CD8-positive, alpha-beta memory T cell (primary cell): ENCODE results near the gene DEPDC1. TPM values are rescaled to one million over a fixed set of nuclear protein-coding genes. Genes with fewer than 3 reads are reported as not detected.

Experiments used
- CTCF ChIA-PET: fragments of 350-600 bp; sonication (Branson Sonifier 250); formaldehyde crosslinking; loops from one replicate; lab custom pipeline; 2021; ENCODE audit warnings: antibody characterized with exemption; lab: Charles Lee
- POLR2A ChIA-PET: fragments of 350-600 bp; sonication (Branson Sonifier 250); formaldehyde crosslinking; loops from one replicate; lab custom pipeline; 2021; ENCODE audit warnings: antibody characterized with exemption; lab: Charles Lee
- DNase-seq, 5 donors: peaks; one replicate each; pipeline versions ENCODE4 v3.0.0 to v3.0.0-alpha.2; 2020 to 2022; ENCODE audit warnings: mixed read lengths in 1 of 5
- H3K27ac ChIP-seq: one replicate; pipeline ENCODE4 v1.7.0; 2013; ENCODE audit warnings: low read depth, mild to moderate bottlenecking, low read length, moderate library complexity
- H3K27me3 ChIP-seq: 2 replicates; pipeline ENCODE4 v1.7.0; 2013; ENCODE audit warnings: low read length, mild to moderate bottlenecking; ENCODE audit not compliant: insufficient read depth, poor library complexity, severe bottlenecking
- H3K36me3 ChIP-seq: 2 replicates; pipeline ENCODE4 v1.7.0; 2013; ENCODE audit warnings: mild to moderate bottlenecking, low read length, moderate library complexity; ENCODE audit not compliant: insufficient read depth
- H3K4me1 ChIP-seq: 2 replicates; pipeline ENCODE4 v1.7.0; 2013; ENCODE audit warnings: mild to moderate bottlenecking, low read length, moderate library complexity; ENCODE audit not compliant: insufficient read depth
- H3K4me3 ChIP-seq: 2 replicates; pipeline ENCODE4 v1.7.0; 2013; ENCODE audit warnings: mild to moderate bottlenecking, low read length
- H3K9me3 ChIP-seq: 2 replicates; pipeline ENCODE4 v1.7.0; 2013; ENCODE audit warnings: mild to moderate bottlenecking, low read length
- H3K27ac Mint-ChIP-seq, 8 donors: one replicate each; pipeline ENCODE4 v1.8.0; 2020 to 2021; ENCODE audit warnings: mixed read lengths in 8 of 8, mild to moderate bottlenecking in 6 of 8, inconsistent platforms in 3 of 8, moderate library complexity in 3 of 8
- H3K27me3 Mint-ChIP-seq, 2 donors: one replicate each; pipeline ENCODE4 v1.8.0; 2020 to 2021; ENCODE audit warnings: mixed read lengths in 2 of 2, mild to moderate bottlenecking in 1 of 2, moderate library complexity in 1 of 2
- H3K36me3 Mint-ChIP-seq, 3 donors: one replicate each; pipeline ENCODE4 v1.8.0; 2020 to 2021; ENCODE audit warnings: mixed read lengths in 3 of 3, inconsistent platforms in 1 of 3, mild to moderate bottlenecking in 1 of 3
- H3K4me1 Mint-ChIP-seq, 3 donors: one replicate each; pipeline ENCODE4 v1.8.0; 2020 to 2021; ENCODE audit warnings: mixed read lengths in 3 of 3, inconsistent platforms in 1 of 3, mild to moderate bottlenecking in 1 of 3
- H3K4me3 Mint-ChIP-seq, 7 donors: one replicate each; pipeline ENCODE4 v1.8.0; 2020 to 2021; ENCODE audit warnings: mixed read lengths in 7 of 7, mild to moderate bottlenecking in 6 of 7, moderate library complexity in 4 of 7, inconsistent platforms in 2 of 7
- H3K9me3 Mint-ChIP-seq, 5 donors: one replicate each; pipeline ENCODE4 v1.8.0; 2020 to 2022; ENCODE audit warnings: mixed read lengths in 5 of 5, mild to moderate bottlenecking in 3 of 5, moderate library complexity in 2 of 5, inconsistent platforms in 1 of 5
- polyA plus RNA-seq: library from polyadenylated mRNA; unstranded; fragments of 300-500 nt; fragmentation: Illumina TruSeq; gene quantifications from one replicate; pipeline ENCODE4 v1.2.3, GENCODE V29; 2021
- total RNA-seq, 2 experiments: library from RNA; stranded (reverse); gene quantifications; one replicate each; pipeline ENCODE4 v1.2.3, GENCODE V29; 2021

Gene DEPDC1
- total and polyA plus RNA-seq, 3 experiments from 2014 or later = 0.31 to 11.7 (median 11.4) TPM

GRCh38 chr1:68449901-68450300 is 47.0 kb downstream of the DEPDC1 start, which contains the start of gene RPE65:
RPE65 (minus strand) TSS chr1:68449954; CDS start chr1:68449905, 49 bp downstream.
- CTCF ChIA-PET = no interaction called here
- no peak within 1 kb of the TSS for H3K4me3 ChIP-seq
- Mint-ChIP-seq H3K27me3 (peaks cover 0 to 4% of the 10 kb centered on the region in 2 donors), H3K27ac (peak within 1 kb of the TSS in 1 of 8 donors; percentile 13), H3K9me3 (peaks cover 0 to 4% (median 0%) of the 10 kb centered on the region in 5 donors), H3K4me3 (no peak within 1 kb of the TSS), H3K4me1 (no peaks in the 10 kb centered on the region), H3K36me3 (no peaks in the 10 kb centered on the region)
- DNase-seq = no peak
- no peaks in the 10 kb centered on the region for H3K4me1 ChIP-seq
- no peaks in the 10 kb centered on the region for H3K9me3 ChIP-seq
- H3K27ac ChIP-seq = no peak within 1 kb of the TSS
- no peaks in the 10 kb centered on the region for H3K27me3 ChIP-seq
- H3K36me3 ChIP-seq = no peaks in the 10 kb centered on the region
- POLR2A ChIA-PET = no interaction called here

- H3K4me1 Mint-ChIP-seq = no peaks in the 10 kb centered on the region
- Histone ChIP-seq H3K4me1 (no peaks in the 10 kb centered on the region), H3K9me3 (no peaks in the 10 kb centered on the region), H3K36me3 (no peaks in the 10 kb centered on the region), H3K27me3 (no peaks in the 10 kb centered on the region), H3K4me3 (no peak overlapping the region), H3K27ac (no peak overlapping the region)
- H3K36me3 Mint-ChIP-seq = no peaks in the 10 kb centered on the region
- DNase-seq = no peak
- POLR2A ChIA-PET = no interaction called here
- peaks cover 0 to 5% of the 10 kb centered on the region in 2 donors for H3K27me3 Mint-ChIP-seq
- peaks cover 0 to 5% (median 0%) of the 10 kb centered on the region in 5 donors for H3K9me3 Mint-ChIP-seq
- CTCF ChIA-PET = no interaction called here
- no peak overlapping the region for H3K4me3 Mint-ChIP-seq
- no peak overlapping the region for H3K27ac Mint-ChIP-seq
Observed at GRCh38 chr1:68448365-68448764, 48.5 kb downstream of the DEPDC1 start.

DNA sequence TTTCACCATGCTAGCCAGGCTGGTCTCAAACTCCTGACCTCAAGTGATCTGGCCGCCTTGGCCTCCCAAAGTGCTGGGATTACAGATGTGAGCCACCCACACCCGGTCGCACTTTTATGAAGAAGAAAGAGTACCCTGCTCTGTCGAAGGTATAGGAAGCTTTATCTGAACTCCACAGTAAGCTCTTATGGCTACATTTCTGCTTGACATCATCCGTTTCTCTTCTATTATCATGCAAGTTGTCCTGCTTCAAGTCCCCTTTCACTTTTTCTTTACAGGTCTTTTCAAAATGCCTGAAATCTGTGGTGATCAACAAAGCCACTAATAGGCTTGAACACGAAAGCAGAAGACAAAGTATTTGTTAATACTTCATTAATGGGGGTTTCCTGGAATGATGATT is 51.2 kb downstream of the DEPDC1 start:
- Mint-ChIP-seq H3K27me3 (peaks cover 0 to 7% of the 10 kb centered on the region in 2 donors), H3K27ac (no peak overlapping the region), H3K4me3 (no peak overlapping the region), H3K9me3 (peaks cover 0 to 7% (median 0%) of the 10 kb centered on the region in 5 donors), H3K36me3 (no peaks in the 10 kb centered on the region), H3K4me1 (no peaks in the 10 kb centered on the region)
- Histone ChIP-seq H3K36me3 (no peaks in the 10 kb centered on the region), H3K4me3 (no peak overlapping the region), H3K27me3 (no peaks in the 10 kb centered on the region), H3K27ac (no peak overlapping the region), H3K9me3 (no peaks in the 10 kb centered on the region), H3K4me1 (no peaks in the 10 kb centered on the region)
- POLR2A ChIA-PET = no interaction called here
- CTCF ChIA-PET = no interaction called here
- no peak for DNase-seq

- Histone ChIP-seq H3K27me3 (no peaks in the 10 kb centered on the region), H3K4me3 (no peak overlapping the region), H3K27ac (no peak overlapping the region), H3K9me3 (no peaks in the 10 kb centered on the region), H3K4me1 (no peaks in the 10 kb centered on the region), H3K36me3 (no peaks in the 10 kb centered on the region)
- Mint-ChIP-seq H3K4me1 (no peaks in the 10 kb centered on the region), H3K4me3 (no peak overlapping the region), H3K36me3 (no peaks in the 10 kb centered on the region), H3K9me3 (peaks cover 0 to 3% (median 0%) of the 10 kb centered on the region in 5 donors), H3K27me3 (peaks cover 0 to 4% of the 10 kb centered on the region in 2 donors), H3K27ac (no peak overlapping the region)
- POLR2A ChIA-PET = no interaction called here
- CTCF ChIA-PET = no interaction called here
- no peak for DNase-seq
Observed at GRCh38 chr1:68442822-68443556, 53.9 kb downstream of the DEPDC1 start.

GRCh38 chr1:68442006-68442405 is 54.9 kb downstream of the DEPDC1 start:
- H3K4me3 Mint-ChIP-seq = no peak overlapping the region
- Histone ChIP-seq H3K27ac (no peak overlapping the region), H3K9me3 (no peaks in the 10 kb centered on the region), H3K27me3 (no peaks in the 10 kb centered on the region), H3K4me1 (no peaks in the 10 kb centered on the region), H3K36me3 (no peaks in the 10 kb centered on the region), H3K4me3 (no peak overlapping the region)
- H3K36me3 Mint-ChIP-seq = no peaks in the 10 kb centered on the region
- peaks cover 0 to 3% (median 0%) of the 10 kb centered on the region in 5 donors for H3K9me3 Mint-ChIP-seq
- ChIA-PET POLR2A (no interaction called here), CTCF (interaction anchor here (1.3 kb wide), 1 partner anchor 17 kb away, joined by 3 read pairs; no protein-coding TSS in a partner anchor)
- no peak for DNase-seq
- no peak overlapping the region for H3K27ac Mint-ChIP-seq
- peaks cover 0 to 4% of the 10 kb centered on the region in 2 donors for H3K27me3 Mint-ChIP-seq
- no peaks in the 10 kb centered on the region for H3K4me1 Mint-ChIP-seq

DNA sequence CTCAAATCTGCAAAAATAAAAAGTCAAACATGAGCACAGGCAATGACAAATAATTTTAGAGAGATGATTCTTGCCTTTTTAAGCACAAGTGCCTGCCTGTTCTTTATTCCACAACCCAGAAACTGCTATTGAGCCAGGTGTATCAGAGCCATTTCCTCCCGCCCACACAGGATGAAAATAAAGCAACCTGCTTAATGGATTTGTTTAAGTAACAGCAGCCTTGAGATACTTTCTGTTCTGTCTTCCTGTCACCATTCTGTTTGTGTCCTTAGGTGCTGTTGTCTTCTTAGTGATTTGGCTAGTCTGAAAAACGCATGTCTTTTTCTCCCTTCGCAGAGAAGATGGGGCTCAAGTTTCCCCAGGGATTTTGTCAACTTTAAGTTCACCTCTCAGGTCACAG is 58.6 kb downstream of the DEPDC1 start:
- no peaks in the 10 kb centered on the region for H3K36me3 ChIP-seq
- Mint-ChIP-seq H3K4me3 (no peak overlapping the region), H3K4me1 (no peaks in the 10 kb centered on the region), H3K36me3 (no peaks in the 10 kb centered on the region), H3K27ac (no peak overlapping the region), H3K9me3 (peaks cover 0 to 1% (median 0%) of the 10 kb centered on the region in 5 donors), H3K27me3 (peaks cover 0 to 1% of the 10 kb centered on the region in 2 donors)
- H3K4me3 ChIP-seq = no peak overlapping the region
- POLR2A ChIA-PET = no interaction called here
- CTCF ChIA-PET = no interaction called here
- H3K4me1 ChIP-seq = no peaks in the 10 kb centered on the region
- H3K9me3 ChIP-seq = no peaks in the 10 kb centered on the region
- no peak for DNase-seq
- no peak overlapping the region for H3K27ac ChIP-seq
- no peaks in the 10 kb centered on the region for H3K27me3 ChIP-seq

GRCh38 chr1:68433395-68433794 is 63.5 kb downstream of the DEPDC1 start:
- Mint-ChIP-seq H3K4me1 (no peaks in the 10 kb centered on the region), H3K4me3 (no peak overlapping the region)
- POLR2A ChIA-PET = no interaction called here

GRCh38 chr1:68431076-68431475 is 65.8 kb downstream of the DEPDC1 start:
- no peaks in the 10 kb centered on the region for H3K27me3 ChIP-seq
- Mint-ChIP-seq H3K4me3 (no peak overlapping the region), H3K4me1 (no peaks in the 10 kb centered on the region), H3K36me3 (no peaks in the 10 kb centered on the region), H3K9me3 (peaks cover 0 to 2% (median 0%) of the 10 kb centered on the region in 5 donors), H3K27me3 (peaks cover 0 to 1% of the 10 kb centered on the region in 2 donors), H3K27ac (no peak overlapping the region)
- CTCF ChIA-PET = no interaction called here
- H3K36me3 ChIP-seq = no peaks in the 10 kb centered on the region
- H3K4me3 ChIP-seq = no peak overlapping the region
- no peaks in the 10 kb centered on the region for H3K9me3 ChIP-seq
- POLR2A ChIA-PET = no interaction called here
- H3K4me1 ChIP-seq = no peaks in the 10 kb centered on the region
- no peak overlapping the region for H3K27ac ChIP-seq
- DNase-seq = no peak

More at GRCh38 chr1:68433395-68433794, 63.5 kb downstream of the DEPDC1 start:
- no peaks in the 10 kb centered on the region for H3K36me3 Mint-ChIP-seq
- CTCF ChIA-PET = no interaction called here
- Histone ChIP-seq H3K36me3 (no peaks in the 10 kb centered on the region), H3K27ac (no peak overlapping the region), H3K4me1 (no peaks in the 10 kb centered on the region), H3K9me3 (no peaks in the 10 kb centered on the region), H3K27me3 (no peaks in the 10 kb centered on the region), H3K4me3 (no peak overlapping the region)
- no peak for DNase-seq
- H3K27ac Mint-ChIP-seq = no peak overlapping the region
- H3K9me3 Mint-ChIP-seq = no peaks in the 10 kb centered on the region
- H3K27me3 Mint-ChIP-seq = peaks cover 0 to 1% of the 10 kb centered on the region in 2 donors
